ENCODE measurements around the gene PARD3B.

The PARD3B gene

DNA sequence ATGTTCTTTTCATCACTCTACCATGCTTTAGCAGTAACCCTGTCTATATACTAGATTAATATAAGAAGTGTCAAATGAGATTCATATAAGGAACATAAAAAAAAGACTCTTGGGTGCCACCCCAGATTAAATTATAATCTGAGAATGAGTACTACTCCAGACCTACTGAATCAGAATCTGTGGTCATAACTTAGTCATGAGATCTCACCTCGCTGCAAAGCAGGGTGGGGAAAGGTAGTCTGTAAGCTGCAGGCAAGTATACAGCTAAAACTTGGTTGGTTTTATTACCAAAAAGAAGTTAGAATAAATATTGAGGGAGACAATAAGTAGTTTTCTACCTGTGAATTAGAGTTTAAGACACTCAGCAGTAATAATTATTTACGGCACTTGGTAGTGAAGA lies 175.6 kb downstream of the PARD3B start:
- DNase-seq (ENCODE audit: low read depth): no peak
- no peak overlapping the region for H3K4me3 ChIP-seq (ENCODE audit: low read depth, low read length)
- TF ChIP-seq, protein P1, sequence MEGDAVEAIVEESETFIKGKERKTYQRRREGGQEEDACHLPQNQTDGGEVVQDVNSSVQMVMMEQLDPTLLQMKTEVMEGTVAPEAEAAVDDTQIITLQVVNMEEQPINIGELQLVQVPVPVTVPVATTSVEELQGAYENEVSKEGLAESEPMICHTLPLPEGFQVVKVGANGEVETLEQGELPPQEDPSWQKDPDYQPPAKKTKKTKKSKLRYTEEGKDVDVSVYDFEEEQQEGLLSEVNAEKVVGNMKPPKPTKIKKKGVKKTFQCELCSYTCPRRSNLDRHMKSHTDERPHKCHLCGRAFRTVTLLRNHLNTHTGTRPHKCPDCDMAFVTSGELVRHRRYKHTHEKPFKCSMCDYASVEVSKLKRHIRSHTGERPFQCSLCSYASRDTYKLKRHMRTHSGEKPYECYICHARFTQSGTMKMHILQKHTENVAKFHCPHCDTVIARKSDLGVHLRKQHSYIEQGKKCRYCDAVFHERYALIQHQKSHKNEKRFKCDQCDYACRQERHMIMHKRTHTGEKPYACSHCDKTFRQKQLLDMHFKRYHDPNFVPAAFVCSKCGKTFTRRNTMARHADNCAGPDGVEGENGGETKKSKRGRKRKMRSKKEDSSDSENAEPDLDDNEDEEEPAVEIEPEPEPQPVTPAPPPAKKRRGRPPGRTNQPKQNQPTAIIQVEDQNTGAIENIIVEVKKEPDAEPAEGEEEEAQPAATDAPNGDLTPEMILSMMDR (IDR thresholded peaks at IDR 0.05; ENCODE audit: low read depth, low read length): no peak
- TF ChIP-seq POLR2A (IDR thresholded peaks at IDR 0.05; ENCODE audit: extremely low read depth, insufficient read length) (no peak), MYC (IDR thresholded peaks at IDR 0.05; ENCODE audit: low read depth, low read length) (no peak)
- TF ChIP-seq, protein P2, sequence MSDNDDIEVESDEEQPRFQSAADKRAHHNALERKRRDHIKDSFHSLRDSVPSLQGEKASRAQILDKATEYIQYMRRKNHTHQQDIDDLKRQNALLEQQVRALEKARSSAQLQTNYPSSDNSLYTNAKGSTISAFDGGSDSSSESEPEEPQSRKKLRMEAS (IDR thresholded peaks at IDR 0.05; ENCODE audit: low read depth, low read length): no peak

DNA sequence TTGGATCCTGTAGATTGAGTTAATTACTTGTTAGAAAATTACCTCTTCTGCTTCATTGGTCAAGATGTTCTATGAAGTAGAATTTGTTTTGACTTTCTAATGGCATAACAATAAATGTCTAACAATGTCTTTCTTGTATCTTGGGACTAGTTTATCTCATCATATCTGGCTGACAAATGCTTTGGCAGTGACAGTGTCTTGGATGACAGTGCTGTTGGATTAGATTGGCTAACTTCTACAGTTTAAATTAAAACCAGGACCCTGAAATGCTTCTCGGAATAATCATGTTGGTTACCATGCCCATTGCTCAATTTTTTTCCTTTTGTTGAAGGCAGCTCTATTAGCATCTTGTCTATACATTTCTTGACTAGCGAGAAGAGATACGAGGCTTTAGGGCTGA lies 176.9 kb downstream of the PARD3B start:
- no peak for DNase-seq (ENCODE audit: low read depth)
- no peak overlapping the region for H3K4me3 ChIP-seq (ENCODE audit: low read depth, low read length)
- TF ChIP-seq POLR2A (IDR thresholded peaks at IDR 0.05; ENCODE audit: extremely low read depth, insufficient read length): no peak
- TF ChIP-seq, protein P1 (IDR thresholded peaks at IDR 0.05; ENCODE audit: low read depth, low read length): no peak
- TF ChIP-seq, protein P2 (IDR thresholded peaks at IDR 0.05; ENCODE audit: low read depth, low read length): no peak
- TF ChIP-seq MYC (IDR thresholded peaks at IDR 0.05; ENCODE audit: low read depth, low read length): no peak

DNA sequence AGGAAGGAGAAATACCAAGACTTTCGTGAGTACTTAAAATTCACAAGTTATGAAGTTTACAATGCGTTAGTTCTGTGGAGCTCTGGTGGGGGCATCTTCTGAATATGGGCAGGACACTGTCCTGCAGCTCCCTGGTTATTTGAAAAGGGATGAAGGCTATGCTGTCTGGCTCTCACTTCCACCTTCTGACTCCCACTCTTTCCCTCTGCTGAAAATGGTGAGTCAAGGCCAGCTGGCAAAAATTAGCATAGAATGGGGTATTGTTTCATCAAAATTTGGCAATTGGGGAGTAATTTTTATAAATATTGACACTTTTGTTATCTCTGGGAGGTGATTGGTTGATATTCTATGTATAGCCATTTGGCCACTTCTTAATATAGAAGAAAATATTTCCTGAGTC lies 177.4 kb downstream of the PARD3B start:
- no peak overlapping the region for H3K4me3 ChIP-seq (ENCODE audit: low read depth, low read length)
- TF ChIP-seq, protein P1 (IDR thresholded peaks at IDR 0.05; ENCODE audit: low read depth, low read length): no peak
- TF ChIP-seq MYC (IDR thresholded peaks at IDR 0.05; ENCODE audit: low read depth, low read length) (no peak), POLR2A (IDR thresholded peaks at IDR 0.05; ENCODE audit: extremely low read depth, insufficient read length) (no peak)
- TF ChIP-seq, protein P2 (IDR thresholded peaks at IDR 0.05; ENCODE audit: low read depth, low read length): no peak
- DNase-seq (ENCODE audit: low read depth): no peak

DNA sequence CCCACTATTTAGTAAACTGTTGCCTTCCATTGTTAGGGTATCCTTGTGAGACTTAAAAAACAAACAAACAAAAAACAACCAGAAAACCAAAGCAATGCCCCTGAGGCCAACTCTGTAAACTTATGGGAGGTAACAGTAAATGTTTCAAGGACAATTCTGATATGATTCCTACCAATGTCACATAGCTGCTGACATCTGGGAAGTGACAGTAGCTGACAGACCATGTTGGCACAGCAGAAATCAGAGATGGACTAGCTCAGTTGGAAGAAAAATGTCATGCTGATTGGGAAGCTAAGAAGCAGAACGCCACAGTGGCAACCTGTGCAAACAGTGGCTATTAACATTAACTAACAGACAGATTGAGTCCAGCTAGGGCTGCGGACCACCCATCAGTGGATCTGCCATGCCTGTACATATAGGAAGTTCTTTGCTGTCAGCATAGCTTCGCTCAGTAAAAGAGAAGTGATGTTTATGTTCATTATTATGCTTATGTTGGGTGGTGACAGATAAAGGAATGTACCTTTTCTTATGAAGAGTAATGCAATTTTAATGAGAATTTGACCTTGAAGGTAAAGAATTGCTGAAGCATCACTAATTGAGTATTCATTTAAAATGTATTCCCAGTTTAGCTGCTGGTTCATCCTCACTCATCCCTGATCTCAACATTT lies 180.6 kb downstream of the PARD3B start:
- H3K4me3 ChIP-seq (ENCODE audit: low read depth, low read length): no peak overlapping the region
- TF ChIP-seq MYC (IDR thresholded peaks at IDR 0.05; ENCODE audit: low read depth, low read length) (no peak), POLR2A (IDR thresholded peaks at IDR 0.05; ENCODE audit: extremely low read depth, insufficient read length) (no peak)
- TF ChIP-seq, protein P2 (IDR thresholded peaks at IDR 0.05; ENCODE audit: low read depth, low read length): no peak
- TF ChIP-seq, protein P1 (IDR thresholded peaks at IDR 0.05; ENCODE audit: low read depth, low read length): no peak
- DNase-seq (ENCODE audit: low read depth): no peak

DNA sequence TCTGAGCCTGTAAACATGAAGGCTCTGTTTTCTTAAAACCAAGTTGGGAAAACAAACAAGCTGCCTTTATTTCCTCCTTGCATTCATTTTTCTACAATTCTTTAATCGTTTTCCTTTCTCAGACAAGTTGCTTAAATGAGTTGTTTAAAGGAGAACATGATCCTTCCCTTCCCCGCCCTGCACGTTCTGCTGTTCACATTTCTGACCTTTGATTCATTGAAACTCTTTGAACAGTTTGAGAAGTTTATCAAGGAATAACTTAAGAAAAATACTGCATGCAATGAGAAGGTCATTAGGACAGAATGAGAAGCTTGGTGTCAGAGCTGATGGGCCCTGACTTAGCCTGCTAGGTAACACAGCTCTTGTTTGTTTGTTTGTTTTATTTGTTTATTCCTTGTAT lies 181.6 kb downstream of the PARD3B start:
- no peak overlapping the region for H3K4me3 ChIP-seq (ENCODE audit: low read depth, low read length)
- TF ChIP-seq, protein P1 (IDR thresholded peaks at IDR 0.05; ENCODE audit: low read depth, low read length): no peak
- TF ChIP-seq MYC (IDR thresholded peaks at IDR 0.05; ENCODE audit: low read depth, low read length) (no peak), POLR2A (IDR thresholded peaks at IDR 0.05; ENCODE audit: extremely low read depth, insufficient read length) (no peak)
- TF ChIP-seq, protein P2 (IDR thresholded peaks at IDR 0.05; ENCODE audit: low read depth, low read length): no peak
- DNase-seq (ENCODE audit: low read depth): no peak
